ENCODE results near the gene GTF3C5. TPM values are rescaled to one million over a fixed set of nuclear protein-coding genes. Genes with fewer than 3 reads are reported as not detected.

The GTF3C5 gene
- polyA plus RNA-seq, 1 experiment, result 36.4 TPM

- Histone ChIP-seq H3K9me3 (ENCODE audit: control insufficient read depth, insufficient read depth, low read length) (no peaks in the 10 kb centered on the region), H3K27ac (ENCODE audit: low read depth, low read length) (no peak overlapping the region), H3K27me3 (ENCODE audit: control insufficient read depth, insufficient read depth, low read length) (no peaks in the 10 kb centered on the region), H3K4me3 (ENCODE audit: low read depth, low read length) (no peak overlapping the region)
- no peak for TF ChIP-seq CTCF (IDR thresholded peaks at IDR 0.05; ENCODE audit: low read depth, low read length)
- ChIA-PET CTCF (interaction anchor here (0.6 to 2.3 kb wide), 4 partner anchors 21 to 136 kb away, joined by 3 to 6 read pairs (median 6); no protein-coding TSS in a partner anchor), POLR2A (no interaction called here)
- DNase-seq (ENCODE audit: low read depth, low spot score), result no peak
These were observed 11.9 kb downstream of the GTF3C5 start for GRCh38 chr9:133042676-133043075.

- ChIA-PET POLR2A (no interaction called here), CTCF (interaction anchor here (1.7 to 2.3 kb wide), 3 partner anchors 22 to 104 kb away, joined by 5 to 6 read pairs (median 6); no protein-coding TSS in a partner anchor)
- no peak overlapping the region for H3K27ac ChIP-seq (ENCODE audit: low read depth, low read length)
- no peak for TF ChIP-seq CTCF (IDR thresholded peaks at IDR 0.05; ENCODE audit: low read depth, low read length)
- no peaks in the 10 kb centered on the region for H3K9me3 ChIP-seq (ENCODE audit: control insufficient read depth, insufficient read depth, low read length)
- no peak overlapping the region for H3K4me3 ChIP-seq (ENCODE audit: low read depth, low read length)
- H3K27me3 ChIP-seq (ENCODE audit: control insufficient read depth, insufficient read depth, low read length), result no peaks in the 10 kb centered on the region
- DNase-seq (ENCODE audit: low read depth, low spot score), result no peak
These were observed 12.7 kb downstream of the GTF3C5 start for GRCh38 chr9:133043449-133044035.

GRCh38 chr9:133044125-133044524, 13.3 kb downstream of the GTF3C5 start:
- CTCF ChIA-PET, result interaction anchor here (2.3 kb wide), 1 partner anchor 100 kb away, joined by 6 read pairs; no protein-coding TSS in a partner anchor
- no peak for DNase-seq (ENCODE audit: low read depth, low spot score)
- Histone ChIP-seq H3K27me3 (ENCODE audit: control insufficient read depth, insufficient read depth, low read length) (no peaks in the 10 kb centered on the region), H3K4me3 (ENCODE audit: low read depth, low read length) (no peak overlapping the region), H3K27ac (ENCODE audit: low read depth, low read length) (no peak overlapping the region), H3K9me3 (ENCODE audit: control insufficient read depth, insufficient read depth, low read length) (no peaks in the 10 kb centered on the region)
- no peak for TF ChIP-seq CTCF (IDR thresholded peaks at IDR 0.05; ENCODE audit: low read depth, low read length)
- POLR2A ChIA-PET, result no interaction called here

GRCh38 chr9:133044661-133045060, 13.9 kb downstream of the GTF3C5 start:
- no peak for TF ChIP-seq CTCF (IDR thresholded peaks at IDR 0.05; ENCODE audit: low read depth, low read length)
- CTCF ChIA-PET, result interaction anchor here (2.3 kb wide), 1 partner anchor 100 kb away, joined by 6 read pairs; no protein-coding TSS in a partner anchor
- H3K4me3 ChIP-seq (ENCODE audit: low read depth, low read length), result no peak overlapping the region
- no peak for DNase-seq (ENCODE audit: low read depth, low spot score)
- no peak overlapping the region for H3K27ac ChIP-seq (ENCODE audit: low read depth, low read length)
- POLR2A ChIA-PET, result no interaction called here
- H3K27me3 ChIP-seq (ENCODE audit: control insufficient read depth, insufficient read depth, low read length), result no peaks in the 10 kb centered on the region
- H3K9me3 ChIP-seq (ENCODE audit: control insufficient read depth, insufficient read depth, low read length), result no peaks in the 10 kb centered on the region

- DNase-seq (ENCODE audit: low read depth, low spot score), result no peak
- no peak for TF ChIP-seq CTCF (IDR thresholded peaks at IDR 0.05; ENCODE audit: low read depth, low read length)
- Histone ChIP-seq H3K27me3 (ENCODE audit: control insufficient read depth, insufficient read depth, low read length) (no peaks in the 10 kb centered on the region), H3K27ac (ENCODE audit: low read depth, low read length) (no peak overlapping the region), H3K9me3 (ENCODE audit: control insufficient read depth, insufficient read depth, low read length) (no peaks in the 10 kb centered on the region), H3K4me3 (ENCODE audit: low read depth, low read length) (no peak overlapping the region)
- POLR2A ChIA-PET, result no interaction called here
- CTCF ChIA-PET, result interaction anchor here (1.4 kb wide), 1 partner anchor 22 kb away, joined by 4 read pairs; no protein-coding TSS in a partner anchor
These were observed 14.3 kb downstream of the GTF3C5 start for GRCh38 chr9:133045132-133045531.
